Measurements from ENCODE around the gene FDX1.

- TF ChIP-seq POLR2A (IDR thresholded peaks at IDR 0.05) (no peak), CTCF (IDR thresholded peaks at IDR 0.05) (no peak)
These were observed 15.7 kb downstream of the FDX1 start for GRCh38 chr11:110445437-110445836.

Data from adrenal gland (tissue), 5 donors.